NCI-H2171 treated with DMSO at 0.1 percent for 48 hours (cell line): ENCODE data around the gene GPX3.

Experiments
- DNase-seq: peaks from one replicate; lab custom pipeline; 2025; lab: John Stamatoyannopoulos, UW

GPX3 gene

GRCh38 chr5:151020304-151021110 lies at the start of gene GPX3:
GPX3 (plus strand) TSS chr5:151020591; CDS start chr5:151020655, 64 bp downstream.
- DNase-seq: peak; percentile 47

GRCh38 chr5:150978590-150978989 lies 41.8 kb upstream of the GPX3 start:
- no peak for DNase-seq

GRCh38 chr5:150987746-150988145 lies 32.6 kb upstream of the GPX3 start:
- DNase-seq: no peak

GRCh38 chr5:150989695-150990094 lies 30.7 kb upstream of the GPX3 start:
- no peak for DNase-seq

GRCh38 chr5:150992705-150993104 lies 27.7 kb upstream of the GPX3 start:
- DNase-seq: no peak

- no peak for DNase-seq
These were observed 27.0 kb upstream of the GPX3 start for GRCh38 chr5:150993422-150993821.

- DNase-seq: no peak
These were observed 26.5 kb upstream of the GPX3 start for GRCh38 chr5:150993826-150994412.

GRCh38 chr5:150999704-151000442 lies 20.5 kb upstream of the GPX3 start:
- no peak for DNase-seq

GRCh38 chr5:151001436-151001835 lies 19.0 kb upstream of the GPX3 start:
- DNase-seq: no peak

- DNase-seq: peak; percentile 29
These were observed 18.1 kb upstream of the GPX3 start for GRCh38 chr5:151002250-151002649.

GRCh38 chr5:151002681-151003502 lies 17.5 kb upstream of the GPX3 start:
- DNase-seq: no peak

- DNase-seq: no peak
These were observed 16.9 kb upstream of the GPX3 start for GRCh38 chr5:151003503-151003860.

- no peak for DNase-seq
These were observed 15.9 kb upstream of the GPX3 start for GRCh38 chr5:151004499-151004898.

GRCh38 chr5:151005187-151005949 lies 15.0 kb upstream of the GPX3 start:
- no peak for DNase-seq

GRCh38 chr5:151005950-151006576 lies 14.3 kb upstream of the GPX3 start:
- no peak for DNase-seq

GRCh38 chr5:151006704-151007334 lies 13.6 kb upstream of the GPX3 start:
- DNase-seq: no peak

GRCh38 chr5:151007430-151008209 lies 12.8 kb upstream of the GPX3 start:
- no peak for DNase-seq

- no peak for DNase-seq
These were observed 12.2 kb upstream of the GPX3 start for GRCh38 chr5:151008210-151008491.

- DNase-seq: no peak
These were observed 11.5 kb upstream of the GPX3 start for GRCh38 chr5:151008906-151009305.

GRCh38 chr5:151012862-151013261 lies 7.5 kb upstream of the GPX3 start:
- no peak for DNase-seq
